Hypothalamus (tissue), 51 donors: Measurements from ENCODE around the gene PLPP3.
A peak's percentile ranks its signal among the peaks of the same experiment; 100 is the strongest.

Source experiments
- DNase-seq, 51 donors: peaks; one replicate each; lab custom pipeline; 2025; lab: John Stamatoyannopoulos, UW

The PLPP3 gene

GRCh38 chr1:56550859-56551188 is 28.5 kb downstream of the PLPP3 start:
- peak in 3 of 51 donors; percentile 15 to 62 (median 29) for DNase-seq

- DNase-seq, result peak in 8 of 51 donors; percentile 25 to 63 (median 43)
Observed at GRCh38 chr1:56550138-56550858, 29.1 kb downstream of the PLPP3 start.

GRCh38 chr1:56548571-56548970 is 30.8 kb downstream of the PLPP3 start:
- no peak for DNase-seq

GRCh38 chr1:56547977-56548376 is 31.4 kb downstream of the PLPP3 start:
- no peak for DNase-seq

GRCh38 chr1:56547473-56547872 is 31.9 kb downstream of the PLPP3 start:
- DNase-seq, result no peak

- DNase-seq, result no peak
Observed at GRCh38 chr1:56545711-56546110, 33.7 kb downstream of the PLPP3 start.

GRCh38 chr1:56543783-56544612 is 35.4 kb downstream of the PLPP3 start:
- DNase-seq, result no peak

- no peak for DNase-seq
Observed at GRCh38 chr1:56542651-56543050, 36.7 kb downstream of the PLPP3 start.

- DNase-seq, result no peak
Observed at GRCh38 chr1:56541408-56541807, 38.0 kb downstream of the PLPP3 start.

GRCh38 chr1:56540467-56540866 is 38.9 kb downstream of the PLPP3 start:
- no peak for DNase-seq

- DNase-seq, result no peak
Observed at GRCh38 chr1:56539520-56539931, 39.8 kb downstream of the PLPP3 start.

- DNase-seq, result no peak
Observed at GRCh38 chr1:56538532-56538931, 40.8 kb downstream of the PLPP3 start.

GRCh38 chr1:56537660-56538059 is 41.7 kb downstream of the PLPP3 start:
- DNase-seq, result no peak

- peak in 1 of 51 donors; percentile 8 for DNase-seq
Observed at GRCh38 chr1:56535939-56536338, 43.4 kb downstream of the PLPP3 start.

GRCh38 chr1:56535362-56535761 is 44.0 kb downstream of the PLPP3 start:
- DNase-seq, result no peak

GRCh38 chr1:56534130-56534651 is 45.2 kb downstream of the PLPP3 start:
- no peak for DNase-seq

- no peak for DNase-seq
Observed at GRCh38 chr1:56533621-56534020, 45.7 kb downstream of the PLPP3 start.

GRCh38 chr1:56533197-56533596 is 46.2 kb downstream of the PLPP3 start:
- no peak for DNase-seq

- DNase-seq, result no peak
Observed at GRCh38 chr1:56532350-56532683, 47.0 kb downstream of the PLPP3 start.

- no peak for DNase-seq
Observed at GRCh38 chr1:56531624-56532349, 47.6 kb downstream of the PLPP3 start.

- peak in 1 of 51 donors; percentile 14 for DNase-seq
Observed at GRCh38 chr1:56529801-56530200, 49.6 kb downstream of the PLPP3 start.
